HG03354 (cell line): Measurements from ENCODE around the gene MAML3.
A peak's percentile ranks its signal among the peaks of the same experiment; 100 is the strongest.

ENCODE experiments used
- ATAC-seq: cut with Tn5 transposase; IDR thresholded peaks from one replicate; pipeline ENCODE4 v1.9.1; 2021; ENCODE audit warnings: mild to moderate bottlenecking; ENCODE audit not compliant: unreplicated experiment, poor library complexity, severe bottlenecking

The MAML3 gene

GRCh38 chr4:139915037-139915436 lies 238.9 kb downstream of the MAML3 start:
- ATAC-seq, result no peak

- no peak for ATAC-seq
These were observed 239.9 kb downstream of the MAML3 start for GRCh38 chr4:139913995-139914598.

- ATAC-seq, result no peak
These were observed 240.5 kb downstream of the MAML3 start for GRCh38 chr4:139913398-139913990.

- ATAC-seq, result no peak
These were observed 241.5 kb downstream of the MAML3 start for GRCh38 chr4:139912445-139912844.

GRCh38 chr4:139910106-139910505 lies 243.9 kb downstream of the MAML3 start:
- ATAC-seq, result no peak

- no peak for ATAC-seq
These were observed 245.1 kb downstream of the MAML3 start for GRCh38 chr4:139908636-139909437.

- no peak for ATAC-seq
These were observed 246.8 kb downstream of the MAML3 start for GRCh38 chr4:139907001-139907809.

- ATAC-seq, result no peak
These were observed 248.5 kb downstream of the MAML3 start for GRCh38 chr4:139905489-139905888.

- no peak for ATAC-seq
These were observed 249.6 kb downstream of the MAML3 start for GRCh38 chr4:139904406-139904805.

GRCh38 chr4:139903845-139904244 lies 250.1 kb downstream of the MAML3 start:
- no peak for ATAC-seq

- no peak for ATAC-seq
These were observed 251.4 kb downstream of the MAML3 start for GRCh38 chr4:139902321-139903320.

- ATAC-seq, result no peak
These were observed 252.3 kb downstream of the MAML3 start for GRCh38 chr4:139901531-139902320.

GRCh38 chr4:139900964-139901376 lies 253.0 kb downstream of the MAML3 start:
- no peak for ATAC-seq

- no peak for ATAC-seq
These were observed 254.6 kb downstream of the MAML3 start for GRCh38 chr4:139899346-139899745.

GRCh38 chr4:139898293-139898692 lies 255.7 kb downstream of the MAML3 start:
- ATAC-seq, result peak; percentile 75

GRCh38 chr4:139896091-139896604 lies 257.8 kb downstream of the MAML3 start:
- no peak for ATAC-seq

- ATAC-seq, result no peak
These were observed 260.2 kb downstream of the MAML3 start for GRCh38 chr4:139893801-139894200.
